NCI-H2029 treated with DMSO at 0.1 percent for 48 hours (cell line): Measurements from ENCODE around the gene NDE1.
"Not testable (repeated sequence)": the region's sequence is repeated elsewhere in the genome, so short reads cannot be mapped to it uniquely, and the experiment has no call there.

Experiments
- DNase-seq: peaks from one replicate; lab custom pipeline; 2025; lab: John Stamatoyannopoulos, UW

The NDE1 gene

GRCh38 chr16:15652293-15653001 is 2.4 kb downstream of the NDE1 start:
- no peak for DNase-seq

GRCh38 chr16:15653227-15653626 is 3.2 kb downstream of the NDE1 start:
- peak; percentile 63 for DNase-seq

GRCh38 chr16:15654591-15654990 is 4.5 kb downstream of the NDE1 start:
- no peak for DNase-seq

- not testable (repeated sequence) for DNase-seq
Measured at GRCh38 chr16:15655561-15655960, 5.5 kb downstream of the NDE1 start.

- DNase-seq: no peak
Measured at GRCh38 chr16:15658149-15658548, 8.1 kb downstream of the NDE1 start.

GRCh38 chr16:15658556-15658955 is 8.5 kb downstream of the NDE1 start:
- no peak for DNase-seq

- no peak for DNase-seq
Measured at GRCh38 chr16:15660203-15660601, 10.2 kb downstream of the NDE1 start.

- DNase-seq: no peak
Measured at GRCh38 chr16:15665107-15665506, 15.1 kb downstream of the NDE1 start.

GRCh38 chr16:15667091-15667742 is 17.2 kb downstream of the NDE1 start:
- no peak for DNase-seq

- no peak for DNase-seq
Measured at GRCh38 chr16:15671530-15672117, 21.6 kb downstream of the NDE1 start.

GRCh38 chr16:15672127-15672513 is 22.1 kb downstream of the NDE1 start:
- DNase-seq: not testable (repeated sequence)

- peak; percentile 93 for DNase-seq
Measured at GRCh38 chr16:15672514-15673167, 22.6 kb downstream of the NDE1 start.

GRCh38 chr16:15674571-15674970 is 24.5 kb downstream of the NDE1 start:
- no peak for DNase-seq

- no peak for DNase-seq
Measured at GRCh38 chr16:15676506-15676905, 26.5 kb downstream of the NDE1 start.

GRCh38 chr16:15677447-15677846 is 27.4 kb downstream of the NDE1 start:
- DNase-seq: no peak

- no peak for DNase-seq
Measured at GRCh38 chr16:15682105-15682570, 32.1 kb downstream of the NDE1 start.

- peak; percentile 63 for DNase-seq
Measured at GRCh38 chr16:15686287-15686686, 36.2 kb downstream of the NDE1 start.

- no peak for DNase-seq
Measured at GRCh38 chr16:15689290-15689689, 39.2 kb downstream of the NDE1 start.

- no peak for DNase-seq
Measured at GRCh38 chr16:15690296-15690695, 40.3 kb downstream of the NDE1 start.

GRCh38 chr16:15691046-15691445 is 41.0 kb downstream of the NDE1 start:
- DNase-seq: no peak

GRCh38 chr16:15692508-15692907 is 42.5 kb downstream of the NDE1 start:
- DNase-seq: not testable (repeated sequence)

- DNase-seq: no peak
Measured at GRCh38 chr16:15694499-15694898, 44.5 kb downstream of the NDE1 start.

- DNase-seq: no peak
Measured at GRCh38 chr16:15699819-15700218, 49.8 kb downstream of the NDE1 start.
